GM23338 (cell line): ENCODE measurements around the gene PIK3R5. TPM values are rescaled to one million over a fixed set of nuclear protein-coding genes. Genes with fewer than 3 reads are reported as not detected.

Experiments used
- ATAC-seq: fragments of 200-7000 bp; cut with Tn5 transposase; 3 replicates; pipeline ENCODE4 v1.9.1; 2020
- DNase-seq: peaks from one replicate; pipeline ENCODE4 v3.0.0-alpha.2; 2015; ENCODE audit warnings: low spot score
- H2AFZ ChIP-seq: fragments of 200-600 bp; sonication (generic); 2 replicates; pipeline ENCODE4 v1.8.0; 2016; ENCODE audit warnings: antibody characterized with exemption, mild to moderate bottlenecking, moderate library complexity
- H3F3A ChIP-seq: fragments of 200-600 bp; sonication (generic); replicated peaks from 2 replicates; pipeline ENCODE4 v1.8.0; 2017; ENCODE audit warnings: antibody characterized with exemption, mixed run types, low read depth
- H3K27ac ChIP-seq: fragments of 200-600 bp; sonication (generic); 2 replicates; pipeline ENCODE4 v1.6.1; 2016; ENCODE audit warnings: low read depth
- H3K27me3 ChIP-seq: fragments of 200-600 bp; sonication (generic); 2 replicates; pipeline ENCODE4 v1.8.0; 2016; ENCODE audit warnings: mild to moderate bottlenecking, mixed run types, moderate library complexity; ENCODE audit not compliant: insufficient read depth
- H3K36me3 ChIP-seq: fragments of 200-600 bp; sonication (generic); 2 replicates; pipeline ENCODE4 v1.8.0; 2016; ENCODE audit warnings: mild to moderate bottlenecking; ENCODE audit not compliant: insufficient read depth
- H3K4me1 ChIP-seq: fragments of 200-600 bp; sonication (generic); 2 replicates; pipeline ENCODE4 v1.8.0; 2016; ENCODE audit warnings: mild to moderate bottlenecking, moderate library complexity; ENCODE audit not compliant: insufficient read depth
- H3K4me2 ChIP-seq: fragments of 200-600 bp; sonication (generic); 2 replicates; pipeline ENCODE4 v1.7.1; 2017; ENCODE audit warnings: mixed run types
- H3K4me3 ChIP-seq: fragments of 200-600 bp; sonication (generic); 2 replicates; pipeline ENCODE4 v1.6.1; 2016; ENCODE audit warnings: mixed run types
- H3K79me2 ChIP-seq: fragments of 200-600 bp; sonication (generic); replicated peaks from 2 replicates; pipeline ENCODE4 v1.8.0; 2017; ENCODE audit warnings: mild to moderate bottlenecking; ENCODE audit not compliant: insufficient read depth
- H3K9me2 ChIP-seq: fragments of 200-600 bp; sonication (generic); 2 replicates; pipeline ENCODE4 v1.8.0; 2017; ENCODE audit not compliant: insufficient read depth
- H4K20me1 ChIP-seq: fragments of 200-600 bp; sonication (generic); replicated peaks from 2 replicates; pipeline ENCODE4 v1.8.0; 2017; ENCODE audit warnings: mild to moderate bottlenecking; ENCODE audit not compliant: insufficient read depth
- H3K27ac Mint-ChIP-seq: 2 replicates; pipeline ENCODE4 v1.8.0; 2020; ENCODE audit warnings: inconsistent platforms, mild to moderate bottlenecking, moderate library complexity, mixed read lengths
- H3K27me3 Mint-ChIP-seq: 3 replicates; pipeline ENCODE4 v1.8.0; 2022; ENCODE audit warnings: low read depth, mild to moderate bottlenecking, moderate library complexity, mixed read lengths, inconsistent platforms; ENCODE audit not compliant: insufficient read depth, poor library complexity
- H3K36me3 Mint-ChIP-seq: 3 replicates; pipeline ENCODE4 v1.8.0; 2021; ENCODE audit warnings: low read depth, mild to moderate bottlenecking, inconsistent platforms, moderate library complexity, mixed read lengths
- H3K4me1 Mint-ChIP-seq: 3 replicates; pipeline ENCODE4 v1.8.0; 2020; ENCODE audit warnings: mild to moderate bottlenecking, inconsistent platforms, mixed read lengths
- H3K4me3 Mint-ChIP-seq: 3 replicates; pipeline ENCODE4 v1.8.0; 2021; ENCODE audit warnings: moderate library complexity, mild to moderate bottlenecking, inconsistent platforms, mixed read lengths
- H3K9me3 Mint-ChIP-seq: 3 replicates; pipeline ENCODE4 v1.8.0; 2020; ENCODE audit warnings: moderate library complexity, mild to moderate bottlenecking, inconsistent platforms, mixed read lengths
- CREB1 ChIP-seq: fragments of 250-450 bp; sonication (Bioruptor Pico); IDR thresholded peaks from 2 replicates; pipeline ENCODE4 v1.5.0; 2020; ENCODE audit warnings: low read depth, mild to moderate bottlenecking, moderate library complexity
- EZH2 ChIP-seq: fragments of 200-600 bp; sonication (generic); IDR thresholded peaks from one replicate; pipeline ENCODE4 v1.8.0; 2017; ENCODE audit warnings: antibody characterized with exemption, mild to moderate bottlenecking, low read depth; ENCODE audit not compliant: unreplicated experiment
- EZH2phosphoT487 ChIP-seq: fragments of 200-600 bp; sonication (generic); IDR thresholded peaks from one replicate; pipeline ENCODE4 v1.8.1; 2018; ENCODE audit warnings: antibody characterized with exemption; ENCODE audit not compliant: unreplicated experiment
- JUNB ChIP-seq: IDR thresholded peaks from one replicate; pipeline ENCODE4 v1.6.1; 2016; ENCODE audit warnings: antibody characterized with exemption; ENCODE audit not compliant: unreplicated experiment
- STAT1 ChIP-seq: IDR thresholded peaks from one replicate; pipeline ENCODE4 v1.6.1; 2016; ENCODE audit warnings: antibody characterized with exemption; ENCODE audit not compliant: unreplicated experiment
- polyA plus RNA-seq: library from polyadenylated mRNA; unstranded; fragments of >200 nt; fragmentation: Nextera tagmentation; extraction: Ambion mirVana; gene quantifications from 2 replicates; pipeline ENCODE4 v1.2.1, GENCODE V29; 2016
- total RNA-seq: library from RNA; depleted of rRNA; stranded (reverse); fragments of >200 nt; shearing (Covaris generic); gene quantifications from 2 replicates; pipeline ENCODE4 v1.2.3, GENCODE V29; 2014
- TF ChIP-seq, protein P1 (sequence below): fragments of 250-450 bp; sonication (Bioruptor Pico); IDR thresholded peaks from 2 replicates; pipeline ENCODE4 v1.5.0; 2020; ENCODE audit warnings: mild to moderate bottlenecking, moderate library complexity
- TF ChIP-seq, protein P2 (sequence below), 2 experiments: fragments of 200-600 bp in 1 of 2; sonication (generic) in 1 of 2; conservative IDR thresholded peaks; 2 replicates each; pipeline versions ENCODE4 v1.5.1 to v1.6.1; 2016 to 2017; ENCODE audit warnings: antibody characterized with exemption in 2 of 2, low read depth in 2 of 2, mild to moderate bottlenecking in 2 of 2, moderate library complexity in 1 of 2

The PIK3R5 gene
- total and polyA plus RNA-seq, 2 experiments from 2014 or later, result 1.7 to 9.4 TPM

DNA sequence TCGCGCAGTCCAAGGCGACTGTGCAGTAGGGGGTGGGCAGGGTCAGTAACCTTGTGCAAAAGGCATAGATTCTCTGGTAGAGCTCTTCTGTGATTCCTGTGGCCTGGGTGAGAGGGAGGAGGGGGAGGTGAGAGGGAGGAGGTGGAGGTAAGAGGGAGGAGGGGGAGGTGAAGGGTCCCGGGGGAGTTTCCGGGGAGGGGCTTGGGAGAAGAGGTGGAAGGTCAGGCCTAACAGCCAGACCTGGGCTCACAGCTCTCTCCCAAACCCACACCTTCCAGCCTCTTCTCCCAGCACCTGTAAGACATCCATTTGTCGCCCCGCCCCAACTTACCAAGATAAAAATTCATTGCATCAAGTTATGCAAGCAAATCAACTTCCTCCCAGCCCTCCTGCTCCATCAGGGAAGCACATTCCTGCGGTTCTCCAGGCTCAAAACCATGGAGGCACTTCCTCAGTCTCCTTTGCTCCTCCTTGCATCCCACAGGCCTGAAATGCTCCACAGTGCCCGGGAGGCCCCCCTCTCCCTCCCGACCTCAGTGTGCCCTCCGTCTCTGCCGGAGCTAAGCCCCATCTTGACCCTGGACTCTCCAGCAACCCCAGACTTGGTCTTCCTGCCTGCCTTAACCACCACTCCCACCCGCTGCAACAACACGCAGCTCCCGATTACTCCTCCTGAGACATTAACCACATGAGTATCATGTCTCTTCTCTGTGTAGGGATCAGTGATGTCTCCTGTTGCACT, 128.5 kb downstream of the PIK3R5 start (continued):
- TF ChIP-seq, protein P1, sequence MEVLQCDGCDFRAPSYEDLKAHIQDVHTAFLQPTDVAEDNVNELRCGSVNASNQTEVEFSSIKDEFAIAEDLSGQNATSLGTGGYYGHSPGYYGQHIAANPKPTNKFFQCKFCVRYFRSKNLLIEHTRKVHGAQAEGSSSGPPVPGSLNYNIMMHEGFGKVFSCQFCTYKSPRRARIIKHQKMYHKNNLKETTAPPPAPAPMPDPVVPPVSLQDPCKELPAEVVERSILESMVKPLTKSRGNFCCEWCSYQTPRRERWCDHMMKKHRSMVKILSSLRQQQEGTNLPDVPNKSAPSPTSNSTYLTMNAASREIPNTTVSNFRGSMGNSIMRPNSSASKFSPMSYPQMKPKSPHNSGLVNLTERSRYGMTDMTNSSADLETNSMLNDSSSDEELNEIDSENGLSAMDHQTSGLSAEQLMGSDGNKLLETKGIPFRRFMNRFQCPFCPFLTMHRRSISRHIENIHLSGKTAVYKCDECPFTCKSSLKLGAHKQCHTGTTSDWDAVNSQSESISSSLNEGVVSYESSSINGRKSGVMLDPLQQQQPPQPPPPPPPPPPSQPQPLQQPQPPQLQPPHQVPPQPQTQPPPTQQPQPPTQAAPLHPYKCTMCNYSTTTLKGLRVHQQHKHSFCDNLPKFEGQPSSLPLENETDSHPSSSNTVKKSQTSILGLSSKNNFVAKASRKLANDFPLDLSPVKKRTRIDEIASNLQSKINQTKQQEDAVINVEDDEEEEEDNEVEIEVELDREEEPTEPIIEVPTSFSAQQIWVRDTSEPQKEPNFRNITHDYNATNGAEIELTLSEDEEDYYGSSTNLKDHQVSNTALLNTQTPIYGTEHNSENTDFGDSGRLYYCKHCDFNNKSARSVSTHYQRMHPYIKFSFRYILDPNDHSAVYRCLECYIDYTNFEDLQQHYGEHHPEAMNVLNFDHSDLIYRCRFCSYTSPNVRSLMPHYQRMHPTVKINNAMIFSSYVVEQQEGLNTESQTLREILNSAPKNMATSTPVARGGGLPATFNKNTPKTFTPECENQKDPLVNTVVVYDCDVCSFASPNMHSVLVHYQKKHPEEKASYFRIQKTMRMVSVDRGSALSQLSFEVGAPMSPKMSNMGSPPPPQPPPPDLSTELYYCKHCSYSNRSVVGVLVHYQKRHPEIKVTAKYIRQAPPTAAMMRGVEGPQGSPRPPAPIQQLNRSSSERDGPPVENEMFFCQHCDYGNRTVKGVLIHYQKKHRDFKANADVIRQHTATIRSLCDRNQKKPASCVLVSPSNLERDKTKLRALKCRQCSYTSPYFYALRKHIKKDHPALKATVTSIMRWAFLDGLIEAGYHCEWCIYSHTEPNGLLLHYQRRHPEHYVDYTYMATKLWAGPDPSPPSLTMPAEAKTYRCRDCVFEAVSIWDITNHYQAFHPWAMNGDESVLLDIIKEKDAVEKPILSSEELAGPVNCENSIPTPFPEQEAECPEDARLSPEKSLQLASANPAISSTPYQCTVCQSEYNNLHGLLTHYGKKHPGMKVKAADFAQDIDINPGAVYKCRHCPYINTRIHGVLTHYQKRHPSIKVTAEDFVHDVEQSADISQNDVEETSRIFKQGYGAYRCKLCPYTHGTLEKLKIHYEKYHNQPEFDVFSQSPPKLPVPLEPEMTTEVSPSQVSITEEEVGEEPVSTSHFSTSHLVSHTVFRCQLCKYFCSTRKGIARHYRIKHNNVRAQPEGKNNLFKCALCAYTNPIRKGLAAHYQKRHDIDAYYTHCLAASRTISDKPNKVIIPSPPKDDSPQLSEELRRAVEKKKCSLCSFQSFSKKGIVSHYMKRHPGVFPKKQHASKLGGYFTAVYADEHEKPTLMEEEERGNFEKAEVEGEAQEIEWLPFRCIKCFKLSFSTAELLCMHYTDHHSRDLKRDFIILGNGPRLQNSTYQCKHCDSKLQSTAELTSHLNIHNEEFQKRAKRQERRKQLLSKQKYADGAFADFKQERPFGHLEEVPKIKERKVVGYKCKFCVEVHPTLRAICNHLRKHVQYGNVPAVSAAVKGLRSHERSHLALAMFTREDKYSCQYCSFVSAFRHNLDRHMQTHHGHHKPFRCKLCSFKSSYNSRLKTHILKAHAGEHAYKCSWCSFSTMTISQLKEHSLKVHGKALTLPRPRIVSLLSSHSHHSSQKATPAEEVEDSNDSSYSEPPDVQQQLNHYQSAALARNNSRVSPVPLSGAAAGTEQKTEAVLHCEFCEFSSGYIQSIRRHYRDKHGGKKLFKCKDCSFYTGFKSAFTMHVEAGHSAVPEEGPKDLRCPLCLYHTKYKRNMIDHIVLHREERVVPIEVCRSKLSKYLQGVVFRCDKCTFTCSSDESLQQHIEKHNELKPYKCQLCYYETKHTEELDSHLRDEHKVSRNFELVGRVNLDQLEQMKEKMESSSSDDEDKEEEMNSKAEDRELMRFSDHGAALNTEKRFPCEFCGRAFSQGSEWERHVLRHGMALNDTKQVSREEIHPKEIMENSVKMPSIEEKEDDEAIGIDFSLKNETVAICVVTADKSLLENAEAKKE (CRISPR knock-in tag), result no peak
- TF ChIP-seq, protein P2, sequence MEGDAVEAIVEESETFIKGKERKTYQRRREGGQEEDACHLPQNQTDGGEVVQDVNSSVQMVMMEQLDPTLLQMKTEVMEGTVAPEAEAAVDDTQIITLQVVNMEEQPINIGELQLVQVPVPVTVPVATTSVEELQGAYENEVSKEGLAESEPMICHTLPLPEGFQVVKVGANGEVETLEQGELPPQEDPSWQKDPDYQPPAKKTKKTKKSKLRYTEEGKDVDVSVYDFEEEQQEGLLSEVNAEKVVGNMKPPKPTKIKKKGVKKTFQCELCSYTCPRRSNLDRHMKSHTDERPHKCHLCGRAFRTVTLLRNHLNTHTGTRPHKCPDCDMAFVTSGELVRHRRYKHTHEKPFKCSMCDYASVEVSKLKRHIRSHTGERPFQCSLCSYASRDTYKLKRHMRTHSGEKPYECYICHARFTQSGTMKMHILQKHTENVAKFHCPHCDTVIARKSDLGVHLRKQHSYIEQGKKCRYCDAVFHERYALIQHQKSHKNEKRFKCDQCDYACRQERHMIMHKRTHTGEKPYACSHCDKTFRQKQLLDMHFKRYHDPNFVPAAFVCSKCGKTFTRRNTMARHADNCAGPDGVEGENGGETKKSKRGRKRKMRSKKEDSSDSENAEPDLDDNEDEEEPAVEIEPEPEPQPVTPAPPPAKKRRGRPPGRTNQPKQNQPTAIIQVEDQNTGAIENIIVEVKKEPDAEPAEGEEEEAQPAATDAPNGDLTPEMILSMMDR (conservative IDR thresholded peaks at IDR 0.05; ENCODE audit: low read depth in 2 of 2), result no peak
- TF ChIP-seq EZH2, result no peak

DNA sequence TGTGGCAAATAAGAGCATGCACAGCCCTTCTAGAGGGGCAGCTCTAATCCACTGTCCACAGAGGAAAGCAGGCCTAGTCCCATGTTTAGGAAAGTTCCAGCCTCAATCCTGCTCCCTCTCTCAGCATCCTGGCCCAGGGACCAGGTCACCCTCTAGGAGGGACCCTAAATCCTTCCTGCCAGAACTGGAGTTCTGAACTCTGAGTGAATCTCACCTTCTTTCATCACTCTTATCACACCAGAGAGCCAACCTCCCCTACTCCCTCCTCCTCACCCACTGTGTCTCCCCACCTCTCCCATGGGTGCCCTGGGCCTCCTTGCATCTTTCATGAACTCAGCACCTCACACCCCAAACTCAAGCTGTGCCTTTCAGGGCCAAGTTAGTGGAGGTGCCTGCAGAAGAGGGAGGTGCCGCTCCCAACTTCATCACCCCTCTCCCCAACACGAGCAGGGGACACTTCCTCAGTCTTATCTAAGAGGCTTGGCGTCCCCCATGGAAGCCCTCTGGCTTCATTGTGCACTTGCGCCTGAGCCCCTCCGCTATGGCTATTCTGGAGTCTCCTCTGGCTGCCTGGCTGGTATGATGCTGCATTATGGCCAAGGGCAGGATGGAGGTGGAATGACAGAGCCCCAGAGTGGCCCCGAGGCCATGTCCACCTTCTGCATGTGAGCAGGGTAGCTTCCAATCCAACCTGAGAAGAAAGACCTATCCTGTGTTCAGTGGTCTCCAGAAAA, 129.7 kb downstream of the PIK3R5 start:
- ATAC-seq, result no peak
- Histone ChIP-seq H3K4me2 (no peak overlapping the region), H2AFZ (no peak overlapping the region), H3K79me2 (no peaks in the 10 kb centered on the region), H3K9me2 (no peaks in the 10 kb centered on the region), H3K27ac (no peak overlapping the region), H4K20me1 (no peaks in the 10 kb centered on the region), H3K4me1 (no peaks in the 10 kb centered on the region; the same call in 1 of the 2 replicates), H3K4me3 (no peak overlapping the region), H3K36me3 (no peaks in the 10 kb centered on the region), H3K27me3 (no peaks in the 10 kb centered on the region), H3F3A (no peaks in the 10 kb centered on the region)
- Mint-ChIP-seq H3K9me3 (peaks cover 3% of the 10 kb centered on the region; the same call in 1 of the 3 replicates), H3K4me3 (no peak overlapping the region), H3K36me3 (no peaks in the 10 kb centered on the region), H3K27ac (no peak overlapping the region), H3K4me1 (peaks cover 13% of the 10 kb centered on the region), H3K27me3 (peaks cover 7% of the 10 kb centered on the region)
- DNase-seq, result no peak
- TF ChIP-seq, protein P2 (conservative IDR thresholded peaks at IDR 0.05; ENCODE audit: low read depth in 2 of 2), result no peak
- TF ChIP-seq EZH2phosphoT487, result no peak
- TF ChIP-seq JUNB, result no peak
- no peak for TF ChIP-seq STAT1
- no peak for TF ChIP-seq CREB1 (CRISPR knock-in tag)
- no peak for TF ChIP-seq EZH2
